AG09319 (cell line): Measurements from ENCODE around the gene PTPRD.

Experiments
- DNase-seq: peaks from one replicate; pipeline ENCODE4 v3.0.0-alpha.2; 2010; ENCODE audit warnings: low read depth; ENCODE audit errors: extremely low read depth
- TF ChIP-seq, protein P1 (sequence below): IDR thresholded peaks from 2 replicates; pipeline ENCODE4 v1.5.1; 2011; ENCODE audit warnings: low read depth, mild to moderate bottlenecking, inconsistent platforms, low read length, moderate library complexity

PTPRD gene

DNA sequence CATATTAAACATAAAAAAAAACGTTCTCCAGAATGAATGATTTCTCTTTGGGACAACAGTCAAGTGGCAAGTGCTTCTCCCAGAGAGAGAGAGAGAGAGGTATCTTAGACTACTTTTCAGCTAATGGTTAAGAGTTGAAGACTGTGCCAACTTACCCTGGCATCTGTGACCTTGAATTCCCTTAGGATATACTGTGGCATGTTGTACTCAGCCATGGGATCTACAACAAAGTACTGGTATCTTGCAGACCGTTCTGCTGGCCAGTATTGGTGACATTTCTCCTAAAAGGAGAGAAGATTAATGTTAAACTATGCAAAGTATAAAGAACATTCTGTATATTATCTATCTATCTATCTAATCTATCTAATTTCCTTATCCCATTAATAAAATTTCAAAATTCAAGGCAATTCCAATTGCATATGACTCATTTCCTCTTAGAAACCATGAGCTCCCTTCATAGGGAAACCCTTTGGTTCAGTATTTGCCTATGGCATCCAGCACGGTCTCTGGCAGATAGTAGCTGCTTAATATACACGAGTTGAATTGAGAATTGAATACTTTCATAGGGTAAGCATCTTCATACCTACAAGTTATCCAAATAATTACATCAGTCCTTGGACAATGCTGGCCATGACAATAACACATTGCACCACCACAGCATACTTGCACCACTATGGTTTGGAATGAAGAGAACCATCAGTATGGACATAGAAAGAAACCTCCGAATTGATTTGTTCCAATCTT lies 2273.9 kb downstream of the PTPRD start:
- DNase-seq: no peak
- TF ChIP-seq, protein P1, sequence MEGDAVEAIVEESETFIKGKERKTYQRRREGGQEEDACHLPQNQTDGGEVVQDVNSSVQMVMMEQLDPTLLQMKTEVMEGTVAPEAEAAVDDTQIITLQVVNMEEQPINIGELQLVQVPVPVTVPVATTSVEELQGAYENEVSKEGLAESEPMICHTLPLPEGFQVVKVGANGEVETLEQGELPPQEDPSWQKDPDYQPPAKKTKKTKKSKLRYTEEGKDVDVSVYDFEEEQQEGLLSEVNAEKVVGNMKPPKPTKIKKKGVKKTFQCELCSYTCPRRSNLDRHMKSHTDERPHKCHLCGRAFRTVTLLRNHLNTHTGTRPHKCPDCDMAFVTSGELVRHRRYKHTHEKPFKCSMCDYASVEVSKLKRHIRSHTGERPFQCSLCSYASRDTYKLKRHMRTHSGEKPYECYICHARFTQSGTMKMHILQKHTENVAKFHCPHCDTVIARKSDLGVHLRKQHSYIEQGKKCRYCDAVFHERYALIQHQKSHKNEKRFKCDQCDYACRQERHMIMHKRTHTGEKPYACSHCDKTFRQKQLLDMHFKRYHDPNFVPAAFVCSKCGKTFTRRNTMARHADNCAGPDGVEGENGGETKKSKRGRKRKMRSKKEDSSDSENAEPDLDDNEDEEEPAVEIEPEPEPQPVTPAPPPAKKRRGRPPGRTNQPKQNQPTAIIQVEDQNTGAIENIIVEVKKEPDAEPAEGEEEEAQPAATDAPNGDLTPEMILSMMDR: no peak

DNA sequence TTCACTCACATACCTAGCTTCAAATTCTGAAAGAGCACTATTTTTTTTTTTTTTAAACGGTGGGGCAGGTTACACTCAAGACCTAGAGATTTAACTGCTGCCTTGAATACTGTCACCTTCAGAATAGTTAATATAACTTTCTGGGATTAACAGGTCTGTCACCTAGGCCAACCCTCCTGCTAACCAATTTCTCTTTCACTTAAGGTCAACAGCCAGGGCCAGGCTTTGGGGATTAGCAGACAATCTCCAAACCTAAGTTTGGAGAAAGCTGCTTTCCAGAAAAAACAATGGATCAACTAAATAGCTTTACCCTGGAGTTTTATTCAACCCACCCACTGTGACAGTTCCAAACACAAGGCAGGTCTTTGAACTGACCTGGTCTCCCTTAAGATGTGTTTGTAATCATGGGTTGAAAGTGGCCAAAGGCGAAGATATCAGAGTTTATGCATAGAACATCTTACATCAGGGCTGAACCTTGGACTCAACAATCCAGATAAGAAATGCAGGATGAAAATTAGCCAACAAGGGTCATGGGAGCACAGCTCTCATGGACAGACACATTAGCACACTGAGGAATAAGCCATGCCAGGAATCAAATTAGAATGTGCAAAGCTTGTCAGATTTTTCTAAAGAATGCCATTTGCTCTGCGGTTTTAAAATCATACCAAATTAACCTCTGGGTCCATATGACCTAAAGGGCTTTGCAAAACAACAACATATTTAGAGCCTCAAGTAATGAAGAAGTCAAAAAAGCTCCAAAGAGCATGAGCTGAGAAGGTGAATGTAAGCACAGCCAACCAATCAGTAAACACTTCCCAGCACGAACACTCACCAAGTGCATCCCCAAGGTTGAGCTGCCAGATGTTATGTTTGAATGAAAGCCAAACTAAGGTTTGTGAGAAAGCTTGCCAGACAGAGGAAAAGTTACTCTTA lies 2274.7 kb downstream of the PTPRD start:
- TF ChIP-seq, protein P1: no peak
- no peak for DNase-seq

DNA sequence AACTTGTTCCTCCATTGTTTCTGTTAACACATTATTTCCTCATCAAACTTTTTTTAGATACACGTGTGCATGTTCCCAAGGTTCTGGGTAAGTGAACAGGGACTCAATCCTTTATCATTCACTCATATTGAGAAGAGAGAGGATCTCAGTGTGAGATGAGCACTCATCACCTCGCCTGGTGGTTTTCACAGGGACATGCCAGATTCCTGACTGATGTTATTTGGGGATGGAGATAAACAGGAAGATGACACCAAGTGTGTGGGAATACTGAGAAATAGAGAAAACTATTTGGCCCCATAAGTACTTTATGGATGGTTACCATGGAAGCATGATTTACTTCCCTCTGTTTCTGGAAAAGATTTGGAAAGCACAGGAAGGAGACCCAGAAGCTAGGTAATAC lies 2279.9 kb downstream of the PTPRD start:
- DNase-seq: no peak
- TF ChIP-seq, protein P1: no peak

DNA sequence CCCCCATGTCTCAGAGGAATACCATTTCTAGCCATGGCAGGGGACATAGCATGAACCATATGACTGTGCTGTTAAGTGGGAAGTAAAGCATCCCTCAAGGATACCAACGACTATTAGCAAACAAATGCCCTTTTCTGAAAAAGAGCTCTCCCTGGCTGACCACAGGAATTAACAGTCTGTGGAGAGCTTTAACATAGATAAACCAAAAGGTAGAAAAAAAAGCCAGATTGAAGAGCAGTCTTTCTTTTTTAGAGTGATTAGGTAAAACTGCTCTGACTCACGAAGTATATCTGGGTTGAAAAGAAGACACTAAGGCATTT lies 2280.5 kb downstream of the PTPRD start:
- TF ChIP-seq, protein P1: no peak
- DNase-seq: no peak

DNA sequence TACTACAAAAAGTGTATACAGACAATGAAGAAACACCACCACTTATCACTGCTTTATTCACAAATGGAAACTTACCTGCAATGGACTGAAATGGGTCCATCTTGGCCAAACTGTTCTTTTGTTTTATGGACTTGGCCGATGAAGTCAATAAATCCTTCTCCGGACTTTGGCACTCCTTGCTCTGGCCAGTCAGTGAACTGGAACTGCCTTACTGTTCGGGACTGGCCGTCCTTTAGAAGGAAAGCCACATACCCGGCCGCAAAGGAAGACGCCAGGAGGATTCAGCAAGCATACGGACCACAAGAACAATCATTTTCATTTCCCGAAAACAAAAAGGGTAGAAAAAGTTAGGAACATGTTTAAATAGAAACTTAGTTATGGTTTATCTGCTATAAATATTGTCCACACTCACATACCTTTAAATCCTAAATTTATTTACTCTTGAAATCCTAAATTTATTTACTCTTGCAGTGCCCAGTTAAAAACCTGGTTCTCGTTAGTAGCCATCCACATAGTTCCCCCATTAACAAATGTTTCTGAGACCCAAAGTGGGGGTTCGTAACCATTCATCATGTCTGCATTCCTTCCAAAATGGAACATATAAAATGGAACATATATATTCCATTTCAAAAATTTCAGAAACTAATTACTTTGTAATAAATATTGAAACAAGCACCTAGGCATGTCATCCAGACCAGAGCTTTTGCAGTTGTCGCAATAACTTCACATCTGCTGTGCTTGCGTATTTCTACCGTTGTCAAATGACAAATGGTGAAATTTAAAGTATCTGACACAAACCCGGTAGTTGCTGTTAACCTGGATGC lies 2281.1 kb downstream of the PTPRD start:
- no peak for DNase-seq
- TF ChIP-seq, protein P1: no peak

DNA sequence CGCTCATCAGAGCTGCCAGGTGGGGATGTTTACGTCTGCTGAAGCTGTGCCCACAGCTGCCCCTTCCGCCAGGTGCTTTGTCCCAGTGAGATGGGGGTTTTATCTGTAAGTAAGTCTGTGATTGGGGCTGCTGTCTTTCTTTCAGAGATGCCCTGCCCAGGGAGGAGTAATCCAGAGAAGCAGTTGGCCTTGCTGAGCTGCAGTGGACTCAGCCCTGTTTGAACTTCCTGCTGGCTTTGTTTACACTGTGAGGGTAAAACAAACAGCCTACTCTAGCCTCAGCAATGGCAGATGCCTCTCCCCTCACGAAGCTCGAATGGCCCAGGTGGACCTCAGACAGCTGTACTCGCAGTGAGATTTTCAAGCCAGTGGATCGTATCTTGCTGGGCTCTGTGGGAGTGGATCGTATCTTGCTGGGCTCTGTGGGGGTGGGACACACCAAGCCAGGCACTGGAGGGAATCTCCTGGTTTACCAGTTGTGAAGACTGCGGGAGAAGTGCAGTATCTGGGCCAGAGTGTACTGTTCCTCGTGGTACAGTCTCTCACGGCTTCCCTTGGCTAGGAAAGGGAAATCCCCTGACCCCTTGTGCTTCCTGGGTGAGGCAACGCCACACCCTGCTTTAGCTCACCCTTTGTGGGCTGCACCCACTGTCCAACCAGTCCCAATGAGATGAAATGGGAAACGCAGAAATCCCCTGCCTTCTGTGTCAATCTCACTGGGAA lies 2283.1 kb downstream of the PTPRD start:
- no peak for DNase-seq
- TF ChIP-seq, protein P1: no peak
